Fibroblast of mammary gland (primary cell): ENCODE measurements around the gene TSPAN9.

Source experiments
- DNase-seq: peaks from one replicate; pipeline ENCODE4 v3.0.0-alpha.2; 2010; ENCODE audit warnings: low read depth
- H3K4me3 ChIP-seq: 2 replicates; pipeline ENCODE4 v1.5.1; 2011; ENCODE audit warnings: low read depth, mild to moderate bottlenecking, low read length, moderate library complexity; ENCODE audit not compliant: control insufficient read depth
- TF ChIP-seq, protein P1 (sequence below): conservative IDR thresholded peaks from 2 replicates; pipeline ENCODE4 v1.5.1; 2011; ENCODE audit warnings: low read depth, low read length, inconsistent platforms; ENCODE audit not compliant: control insufficient read depth, insufficient read depth

Gene TSPAN9

GRCh38 chr12:3167636-3168035, 90.5 kb downstream of the TSPAN9 start:
- TF ChIP-seq, protein P1, sequence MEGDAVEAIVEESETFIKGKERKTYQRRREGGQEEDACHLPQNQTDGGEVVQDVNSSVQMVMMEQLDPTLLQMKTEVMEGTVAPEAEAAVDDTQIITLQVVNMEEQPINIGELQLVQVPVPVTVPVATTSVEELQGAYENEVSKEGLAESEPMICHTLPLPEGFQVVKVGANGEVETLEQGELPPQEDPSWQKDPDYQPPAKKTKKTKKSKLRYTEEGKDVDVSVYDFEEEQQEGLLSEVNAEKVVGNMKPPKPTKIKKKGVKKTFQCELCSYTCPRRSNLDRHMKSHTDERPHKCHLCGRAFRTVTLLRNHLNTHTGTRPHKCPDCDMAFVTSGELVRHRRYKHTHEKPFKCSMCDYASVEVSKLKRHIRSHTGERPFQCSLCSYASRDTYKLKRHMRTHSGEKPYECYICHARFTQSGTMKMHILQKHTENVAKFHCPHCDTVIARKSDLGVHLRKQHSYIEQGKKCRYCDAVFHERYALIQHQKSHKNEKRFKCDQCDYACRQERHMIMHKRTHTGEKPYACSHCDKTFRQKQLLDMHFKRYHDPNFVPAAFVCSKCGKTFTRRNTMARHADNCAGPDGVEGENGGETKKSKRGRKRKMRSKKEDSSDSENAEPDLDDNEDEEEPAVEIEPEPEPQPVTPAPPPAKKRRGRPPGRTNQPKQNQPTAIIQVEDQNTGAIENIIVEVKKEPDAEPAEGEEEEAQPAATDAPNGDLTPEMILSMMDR: no peak
- DNase-seq: no peak
- H3K4me3 ChIP-seq: no peak overlapping the region

DNA sequence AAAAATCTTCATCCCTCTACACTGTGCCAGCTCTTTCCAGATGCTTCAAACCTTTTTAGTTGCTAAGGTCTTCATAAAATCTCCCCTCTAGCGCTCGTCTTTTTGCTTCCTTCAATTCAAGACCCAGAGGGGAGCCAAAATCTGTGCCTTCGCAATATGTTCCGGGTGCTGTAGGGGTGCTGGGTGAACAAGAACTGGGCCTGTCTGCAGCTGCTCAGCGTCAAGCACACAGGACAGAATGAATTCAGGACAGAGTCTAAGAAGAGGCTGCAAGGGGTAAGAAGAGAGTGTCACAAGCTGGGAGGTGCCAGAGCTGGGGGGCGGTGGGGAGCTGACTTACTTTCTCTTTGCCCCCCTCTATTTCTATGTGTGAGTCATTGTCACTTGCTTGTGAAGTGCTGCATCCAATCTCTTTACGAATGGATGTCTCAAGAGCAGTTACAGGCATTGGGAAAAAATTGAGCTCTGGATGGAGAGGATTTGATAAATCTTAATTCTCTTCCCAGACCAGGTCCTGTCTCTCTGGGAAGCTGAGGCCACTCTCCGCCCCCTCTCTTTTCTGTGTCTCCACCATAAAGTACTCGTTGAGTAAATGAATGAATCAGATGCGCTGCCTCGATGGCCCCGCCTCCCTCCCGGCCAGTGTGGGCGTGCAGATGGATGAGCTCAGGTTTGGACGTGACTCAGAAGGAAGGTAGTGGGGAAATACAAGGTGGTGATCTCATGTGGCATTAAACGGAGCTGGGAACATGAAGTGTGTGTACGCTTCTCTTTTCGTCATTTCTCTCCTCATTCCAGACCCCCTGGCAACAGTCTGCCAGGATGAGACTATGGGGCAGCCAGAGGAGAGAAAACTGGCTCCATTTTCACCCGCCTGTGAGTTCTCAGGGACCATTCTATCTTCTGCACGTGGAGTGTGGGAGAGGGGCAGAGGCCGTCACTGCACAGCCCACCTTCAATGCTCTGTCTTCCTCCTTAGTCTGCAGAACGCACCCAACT, 91.3 kb downstream of the TSPAN9 start:
- TF ChIP-seq, protein P1: no peak
- H3K4me3 ChIP-seq: no peak overlapping the region
- DNase-seq: peak; percentile 99

- DNase-seq: peak; percentile 97
Measured at GRCh38 chr12:3170423-3171194, 93.4 kb downstream of the TSPAN9 start.

DNA sequence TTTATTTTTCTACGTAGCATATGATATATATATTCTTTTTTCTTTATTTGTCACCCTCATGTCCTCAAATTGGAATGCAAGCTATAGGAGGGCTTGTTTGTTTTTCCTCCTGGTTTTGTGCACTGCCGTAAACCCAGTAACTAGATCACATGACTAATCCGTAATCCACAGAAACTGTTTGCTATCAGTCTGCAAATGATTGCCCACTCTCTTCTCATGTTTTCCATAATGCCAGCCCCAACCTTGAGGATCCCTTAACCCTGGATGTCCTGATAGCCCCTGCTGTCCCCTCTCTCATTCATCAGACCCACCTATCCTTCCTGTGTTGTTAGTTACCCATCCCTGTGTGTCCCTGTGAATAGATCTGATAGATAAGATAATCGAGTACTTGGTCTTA, 94.0 kb downstream of the TSPAN9 start:
- TF ChIP-seq, protein P1: no peak
- DNase-seq: peak; percentile 42
- H3K4me3 ChIP-seq: no peak overlapping the region

More at GRCh38 chr12:3170423-3171194, 93.4 kb downstream of the TSPAN9 start:
- TF ChIP-seq, protein P1: no peak
- H3K4me3 ChIP-seq: no peak overlapping the region

- TF ChIP-seq, protein P1: no peak
- H3K4me3 ChIP-seq: no peak overlapping the region
- no peak for DNase-seq
Measured at GRCh38 chr12:3172124-3173007, 95.2 kb downstream of the TSPAN9 start.
